ENCODE results near the gene MARCO.
"Not testable (repeated sequence)": the region's sequence is repeated elsewhere in the genome, so short reads cannot be mapped to it uniquely, and the experiment has no call there.

MARCO gene

DNA sequence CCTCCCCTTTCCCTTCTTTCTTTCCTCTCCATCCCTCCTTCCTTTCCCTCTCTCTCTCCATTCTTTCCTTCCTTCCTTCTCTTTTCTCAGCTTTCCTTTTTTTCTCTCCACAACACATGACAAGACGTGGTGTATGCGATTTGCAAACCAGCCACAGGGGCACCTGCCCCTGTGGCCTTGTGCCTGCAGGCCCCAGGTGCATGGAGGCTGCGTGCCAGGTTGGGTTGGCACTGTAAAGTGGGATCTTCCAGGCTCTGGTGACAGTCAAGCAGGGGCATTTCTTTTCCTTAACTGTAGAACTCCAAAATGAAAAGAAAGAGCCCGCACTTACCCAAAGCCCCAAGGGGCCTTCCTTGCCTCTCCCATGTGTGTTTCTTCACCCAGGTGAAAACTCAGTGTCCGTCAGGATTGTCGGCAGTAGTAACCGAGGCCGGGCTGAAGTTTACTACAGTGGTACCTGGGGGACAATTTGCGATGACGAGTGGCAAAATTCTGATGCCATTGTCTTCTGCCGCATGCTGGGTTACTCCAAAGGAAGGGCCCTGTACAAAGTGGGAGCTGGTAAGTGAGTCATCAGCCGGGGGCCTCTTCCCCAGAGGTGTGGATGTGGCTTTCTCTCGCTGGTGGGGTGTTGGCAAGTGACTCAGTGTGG, 50.9 kb downstream of the MARCO start:
- CTCF ChIA-PET, result no interaction called here

DNA sequence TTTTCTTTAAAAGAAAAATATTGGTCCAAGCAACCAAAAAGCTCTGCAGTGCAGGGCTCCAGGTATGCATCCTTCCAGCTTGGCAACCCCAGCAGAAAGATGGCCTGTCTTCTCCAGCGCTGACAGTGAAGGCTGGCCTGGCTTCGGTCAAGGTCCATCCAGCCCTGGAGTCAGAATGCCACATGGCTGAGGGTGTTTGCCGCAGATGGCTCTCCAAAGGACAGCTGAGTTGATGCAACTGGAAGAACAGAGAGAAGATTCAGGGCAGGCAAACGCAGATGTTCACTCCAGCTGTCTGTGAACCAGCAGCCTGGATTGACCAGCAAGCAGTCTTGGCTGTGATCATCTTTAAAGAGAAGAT, 51.4 kb downstream of the MARCO start:
- no peaks in the 10 kb centered on the region for H3K36me3 Mint-ChIP-seq
- no peaks in the 10 kb centered on the region for H3K4me1 Mint-ChIP-seq
- H3K9me3 Mint-ChIP-seq, result no peaks in the 10 kb centered on the region
- H3K27me3 Mint-ChIP-seq, result no peaks in the 10 kb centered on the region
- H3K27ac Mint-ChIP-seq, result no peak overlapping the region
- CTCF ChIA-PET, result no interaction called here
- no peak for DNase-seq
- H3K4me3 Mint-ChIP-seq, result no peak overlapping the region

More for the DNA sequence above, 50.9 kb downstream of the MARCO start:
- no peaks in the 10 kb centered on the region for H3K4me1 Mint-ChIP-seq
- no peaks in the 10 kb centered on the region for H3K36me3 Mint-ChIP-seq
- H3K4me3 Mint-ChIP-seq, result no peak overlapping the region
- no peak overlapping the region for H3K27ac Mint-ChIP-seq
- H3K27me3 Mint-ChIP-seq, result no peaks in the 10 kb centered on the region
- no peaks in the 10 kb centered on the region for H3K9me3 Mint-ChIP-seq
- DNase-seq, result no peak

GRCh38 chr2:118994172-118994700, 52.2 kb downstream of the MARCO start:
- H3K4me1 Mint-ChIP-seq, result no peaks in the 10 kb centered on the region
- no peaks in the 10 kb centered on the region for H3K9me3 Mint-ChIP-seq
- no peak for DNase-seq
- H3K36me3 Mint-ChIP-seq, result no peaks in the 10 kb centered on the region
- H3K27ac Mint-ChIP-seq, result no peak overlapping the region
- no peak overlapping the region for H3K4me3 Mint-ChIP-seq
- CTCF ChIA-PET, result no interaction called here
- no peaks in the 10 kb centered on the region for H3K27me3 Mint-ChIP-seq

GRCh38 chr2:118994778-118995177, 52.8 kb downstream of the MARCO start:
- Mint-ChIP-seq H3K4me1 (no peaks in the 10 kb centered on the region), H3K4me3 (no peak overlapping the region), H3K27me3 (no peaks in the 10 kb centered on the region), H3K27ac (no peak overlapping the region), H3K9me3 (no peaks in the 10 kb centered on the region), H3K36me3 (no peaks in the 10 kb centered on the region)
- CTCF ChIA-PET, result no interaction called here
- no peak for DNase-seq

DNA sequence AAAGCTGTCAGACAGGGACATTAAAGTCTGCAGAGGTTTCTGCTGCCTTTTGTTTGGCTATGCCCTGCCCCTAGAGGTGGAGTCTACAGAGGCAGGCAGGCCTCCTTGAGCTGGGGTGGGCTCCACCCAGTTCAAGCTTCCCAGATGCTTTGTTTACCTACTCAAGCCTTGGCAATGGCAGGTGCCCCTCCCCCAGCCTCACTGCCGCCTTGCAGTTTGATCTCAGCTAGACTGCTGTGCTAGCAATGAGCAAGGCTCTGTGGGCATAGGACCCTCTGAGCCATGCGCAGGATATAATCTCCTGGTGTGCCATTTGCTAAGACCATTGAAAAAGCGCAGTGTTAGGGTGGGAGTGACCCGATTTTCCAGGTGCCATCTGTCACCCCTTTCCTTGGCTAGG, 61.9 kb downstream of the MARCO start:
- CTCF ChIA-PET, result not testable (repeated sequence)

DNA sequence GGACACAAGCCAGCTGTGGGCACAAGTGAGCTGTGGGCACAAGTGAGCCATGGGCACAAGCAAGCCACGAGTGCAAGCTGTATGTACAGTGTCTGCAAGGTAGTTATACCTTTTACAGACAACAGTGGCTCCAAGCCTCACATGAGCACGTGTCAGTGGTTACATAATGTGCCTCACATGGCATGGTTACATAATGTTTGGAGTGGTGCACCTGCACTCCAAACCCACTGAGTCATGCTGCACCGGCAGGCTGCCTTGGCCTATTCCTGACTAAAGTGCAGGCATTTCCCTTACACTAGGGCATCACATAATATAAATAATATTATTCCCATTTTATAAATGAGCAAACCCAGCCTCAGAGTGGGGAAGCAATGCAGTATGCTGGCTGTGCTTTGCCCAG, 62.6 kb downstream of the MARCO start:
- H3K9me3 Mint-ChIP-seq, result no peaks in the 10 kb centered on the region
- H3K27ac Mint-ChIP-seq, result no peak overlapping the region
- peaks cover under 1% of the 10 kb centered on the region for H3K27me3 Mint-ChIP-seq
- CTCF ChIA-PET, result no interaction called here
- no peaks in the 10 kb centered on the region for H3K4me1 Mint-ChIP-seq
- H3K4me3 Mint-ChIP-seq, result no peak overlapping the region
- no peak for DNase-seq
- no peaks in the 10 kb centered on the region for H3K36me3 Mint-ChIP-seq

More for the DNA sequence above, 61.9 kb downstream of the MARCO start:
- DNase-seq, H3K9me3 Mint-ChIP-seq, H3K27me3 Mint-ChIP-seq, H3K4me3 Mint-ChIP-seq, H3K4me1 Mint-ChIP-seq, H3K27ac Mint-ChIP-seq, H3K36me3 Mint-ChIP-seq: not testable (repeated sequence)

DNA sequence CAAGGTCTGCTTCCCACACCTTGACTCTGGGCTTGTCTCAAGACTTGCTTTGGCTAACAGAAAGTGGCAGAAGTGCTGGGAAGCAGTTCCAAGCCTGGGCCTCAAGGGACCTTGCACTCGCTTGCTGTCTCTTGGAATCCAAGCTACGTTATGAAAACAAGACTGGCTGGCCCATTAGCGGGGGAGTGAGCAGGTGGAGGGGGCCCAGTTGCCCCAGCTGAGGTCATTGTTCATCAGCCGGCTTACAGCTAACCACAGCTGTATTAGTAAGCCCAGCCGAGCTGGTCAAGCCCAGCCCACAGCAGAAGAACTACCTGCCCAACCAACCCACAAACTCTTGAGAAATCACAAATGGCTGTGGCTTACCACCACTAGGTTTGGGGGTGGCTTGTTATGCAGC, 63.1 kb downstream of the MARCO start:
- Mint-ChIP-seq H3K27me3 (peaks cover 5% of the 10 kb centered on the region), H3K4me3 (no peak overlapping the region), H3K9me3 (no peaks in the 10 kb centered on the region), H3K27ac (no peak overlapping the region), H3K36me3 (no peaks in the 10 kb centered on the region), H3K4me1 (no peaks in the 10 kb centered on the region)
- CTCF ChIA-PET, result no interaction called here
- no peak for DNase-seq

GRCh38 chr2:119005555-119005954, 63.6 kb downstream of the MARCO start:
- H3K4me3 Mint-ChIP-seq, result no peak overlapping the region
- H3K9me3 Mint-ChIP-seq, result no peaks in the 10 kb centered on the region
- H3K4me1 Mint-ChIP-seq, result no peaks in the 10 kb centered on the region
- H3K27me3 Mint-ChIP-seq, result peaks cover 7% of the 10 kb centered on the region
- CTCF ChIA-PET, result no interaction called here
- DNase-seq, result no peak
- H3K27ac Mint-ChIP-seq, result no peak overlapping the region
- H3K36me3 Mint-ChIP-seq, result no peaks in the 10 kb centered on the region

GRCh38 chr2:119006441-119006840, 64.4 kb downstream of the MARCO start:
- no peak for DNase-seq
- Mint-ChIP-seq H3K4me1 (no peaks in the 10 kb centered on the region), H3K27me3 (peaks cover 16% of the 10 kb centered on the region), H3K4me3 (no peak overlapping the region), H3K9me3 (no peaks in the 10 kb centered on the region), H3K36me3 (no peaks in the 10 kb centered on the region), H3K27ac (no peak overlapping the region)
- CTCF ChIA-PET, result no interaction called here

DNA sequence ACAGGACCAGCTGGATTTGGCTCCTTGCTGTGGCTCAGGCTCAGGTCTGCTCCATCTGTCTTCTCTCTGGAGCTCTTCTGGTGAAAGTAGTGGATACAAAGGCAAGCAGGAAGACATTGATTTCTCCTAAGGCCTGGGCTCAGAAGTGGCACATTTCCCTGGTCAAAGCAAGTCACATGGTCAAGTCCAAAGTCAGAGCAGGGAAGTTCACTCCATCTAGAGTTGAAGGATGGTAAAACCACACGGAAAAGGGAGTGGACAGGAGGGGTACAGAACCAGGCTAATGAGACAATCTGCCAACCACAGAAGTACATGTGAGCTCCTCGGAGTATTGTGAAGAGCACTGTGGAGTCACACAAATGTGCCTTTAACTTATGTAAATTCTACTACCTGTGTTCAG, 66.1 kb downstream of the MARCO start:
- CTCF ChIA-PET, result no interaction called here
- Mint-ChIP-seq H3K36me3 (no peaks in the 10 kb centered on the region), H3K4me3 (no peak overlapping the region), H3K27me3 (peaks cover 16% of the 10 kb centered on the region), H3K9me3 (no peaks in the 10 kb centered on the region), H3K4me1 (no peaks in the 10 kb centered on the region), H3K27ac (no peak overlapping the region)
- no peak for DNase-seq

DNA sequence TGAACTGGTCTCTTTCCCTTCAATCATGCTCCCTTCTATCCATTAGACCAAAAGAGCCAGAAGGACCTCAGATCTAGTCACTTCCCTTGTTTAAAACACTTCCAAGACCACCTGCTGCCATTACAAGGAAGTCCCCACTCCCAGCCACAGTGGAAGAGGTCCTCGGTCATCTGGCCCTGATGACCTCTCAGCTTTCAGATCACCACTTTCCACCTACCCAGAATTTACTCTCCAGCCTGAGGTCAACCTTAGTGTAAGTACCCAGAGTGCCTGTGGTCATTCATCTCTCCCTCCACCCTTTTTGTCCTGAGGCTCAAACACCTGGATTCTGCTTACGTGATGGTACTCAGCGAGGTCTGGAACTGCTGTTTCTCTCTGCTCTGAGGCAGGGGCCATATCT, 67.1 kb downstream of the MARCO start:
- no peak for DNase-seq
- H3K4me1 Mint-ChIP-seq, result no peaks in the 10 kb centered on the region
- H3K27ac Mint-ChIP-seq, result no peak overlapping the region
- peaks cover 16% of the 10 kb centered on the region for H3K27me3 Mint-ChIP-seq
- CTCF ChIA-PET, result no interaction called here
- no peak overlapping the region for H3K4me3 Mint-ChIP-seq
- no peaks in the 10 kb centered on the region for H3K36me3 Mint-ChIP-seq
- H3K9me3 Mint-ChIP-seq, result no peaks in the 10 kb centered on the region

GRCh38 chr2:119010336-119010735, 68.3 kb downstream of the MARCO start:
- CTCF ChIA-PET, result no interaction called here
- Mint-ChIP-seq H3K27ac (no peak overlapping the region), H3K36me3 (no peaks in the 10 kb centered on the region), H3K27me3 (peaks cover 16% of the 10 kb centered on the region), H3K4me3 (no peak overlapping the region), H3K9me3 (no peaks in the 10 kb centered on the region), H3K4me1 (no peaks in the 10 kb centered on the region)
- no peak for DNase-seq

- CTCF ChIA-PET, result no interaction called here
- no peak for DNase-seq
- Mint-ChIP-seq H3K36me3 (no peaks in the 10 kb centered on the region), H3K27ac (no peak overlapping the region), H3K9me3 (no peaks in the 10 kb centered on the region), H3K4me1 (no peaks in the 10 kb centered on the region), H3K4me3 (no peak overlapping the region), H3K27me3 (peaks cover 16% of the 10 kb centered on the region)
Measured at GRCh38 chr2:119011162-119011909, 69.3 kb downstream of the MARCO start.

DNA sequence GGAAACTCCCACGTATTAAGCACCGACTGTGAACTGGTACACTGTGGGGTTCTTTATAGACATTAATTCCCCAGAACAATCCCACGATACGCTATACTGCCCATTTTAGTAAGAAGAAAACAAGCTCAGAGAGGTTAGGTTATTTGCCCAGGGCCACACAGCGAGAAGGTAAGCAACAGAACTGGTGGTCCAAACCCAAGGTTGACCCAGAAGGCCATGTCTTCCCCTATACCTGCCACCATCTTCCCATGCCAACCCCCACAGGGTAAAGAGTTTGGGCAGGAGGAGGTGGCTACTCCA, 69.9 kb downstream of the MARCO start:
- H3K4me3 Mint-ChIP-seq, result no peak overlapping the region
- peaks cover 16% of the 10 kb centered on the region for H3K27me3 Mint-ChIP-seq
- CTCF ChIA-PET, result no interaction called here
- H3K4me1 Mint-ChIP-seq, result no peaks in the 10 kb centered on the region
- no peaks in the 10 kb centered on the region for H3K36me3 Mint-ChIP-seq
- no peak for DNase-seq
- H3K27ac Mint-ChIP-seq, result no peak overlapping the region
- H3K9me3 Mint-ChIP-seq, result no peaks in the 10 kb centered on the region

- DNase-seq, result no peak
- H3K27me3 Mint-ChIP-seq, result peaks cover 16% of the 10 kb centered on the region
- no peaks in the 10 kb centered on the region for H3K36me3 Mint-ChIP-seq
- no peak overlapping the region for H3K4me3 Mint-ChIP-seq
- CTCF ChIA-PET, result no interaction called here
- no peak overlapping the region for H3K27ac Mint-ChIP-seq
- no peaks in the 10 kb centered on the region for H3K4me1 Mint-ChIP-seq
- H3K9me3 Mint-ChIP-seq, result no peaks in the 10 kb centered on the region
Measured at GRCh38 chr2:119012345-119013301, 70.6 kb downstream of the MARCO start.

Data from activated naive CD4-positive, alpha-beta T cell treated with anti-CD3 and anti-CD28 coated beads, Interleukin-2, amount 10 ng/mL, durations not matched to agents 7 days and 5 days (primary cell).